SJSA1 (cell line): ENCODE measurements around the gene ZNF831. TPM values are rescaled to one million over a fixed set of nuclear protein-coding genes. Genes with fewer than 3 reads are reported as not detected.

Experiments
- DNase-seq, 2 experiments: peaks; one replicate each; pipeline ENCODE4 v3.0.0-alpha.2; 2015 to 2020; ENCODE audit warnings: low spot score in 2 of 2, low read depth in 1 of 2
- H3K27ac ChIP-seq: fragments of 250-450 bp; sonication (Bioruptor Pico); 2 replicates; pipeline ENCODE4 v1.5.1; 2020; ENCODE audit warnings: mild to moderate bottlenecking, moderate library complexity
- H3K27me3 ChIP-seq: fragments of 250-450 bp; sonication (Bioruptor Pico); replicated peaks from 2 replicates; pipeline ENCODE4 v1.5.1; 2020; ENCODE audit warnings: mild to moderate bottlenecking, moderate library complexity
- H3K36me3 ChIP-seq: fragments of 250-450 bp; sonication (Bioruptor Pico); 2 replicates; pipeline ENCODE4 v1.5.1; 2020; ENCODE audit warnings: mild to moderate bottlenecking
- H3K4me1 ChIP-seq: fragments of 250-450 bp; sonication (Bioruptor Pico); replicated peaks from 2 replicates; pipeline ENCODE4 v1.6.1; 2021; ENCODE audit warnings: mild to moderate bottlenecking
- H3K4me3 ChIP-seq: fragments of 250-450 bp; sonication (Bioruptor Pico); 2 replicates; pipeline ENCODE4 v1.5.1; 2020; ENCODE audit warnings: mild to moderate bottlenecking
- H3K9me3 ChIP-seq: fragments of 250-450 bp; sonication (Bioruptor Pico); replicated peaks from 2 replicates; pipeline ENCODE4 v1.5.1; 2020; ENCODE audit warnings: mild to moderate bottlenecking
- total RNA-seq: library from RNA; depleted of rRNA; stranded (reverse); fragments of >200 nt; shearing (Covaris generic); gene quantifications from 2 replicates; pipeline ENCODE4 v1.2.3, GENCODE V29; 2014

The ZNF831 gene
- total RNA-seq, 1 experiment from 2014 or later = not detected

GRCh38 chr20:59171986-59172385 is 8.4 kb downstream of the ZNF831 start:
- Histone ChIP-seq H3K4me1 (no peaks in the 10 kb centered on the region), H3K27me3 (peaks cover under 1% of the 10 kb centered on the region; the same call in 1 of the 2 replicates), H3K36me3 (no peaks in the 10 kb centered on the region), H3K27ac (no peak overlapping the region), H3K9me3 (no peaks in the 10 kb centered on the region), H3K4me3 (no peak overlapping the region)
- no peak for DNase-seq

DNA sequence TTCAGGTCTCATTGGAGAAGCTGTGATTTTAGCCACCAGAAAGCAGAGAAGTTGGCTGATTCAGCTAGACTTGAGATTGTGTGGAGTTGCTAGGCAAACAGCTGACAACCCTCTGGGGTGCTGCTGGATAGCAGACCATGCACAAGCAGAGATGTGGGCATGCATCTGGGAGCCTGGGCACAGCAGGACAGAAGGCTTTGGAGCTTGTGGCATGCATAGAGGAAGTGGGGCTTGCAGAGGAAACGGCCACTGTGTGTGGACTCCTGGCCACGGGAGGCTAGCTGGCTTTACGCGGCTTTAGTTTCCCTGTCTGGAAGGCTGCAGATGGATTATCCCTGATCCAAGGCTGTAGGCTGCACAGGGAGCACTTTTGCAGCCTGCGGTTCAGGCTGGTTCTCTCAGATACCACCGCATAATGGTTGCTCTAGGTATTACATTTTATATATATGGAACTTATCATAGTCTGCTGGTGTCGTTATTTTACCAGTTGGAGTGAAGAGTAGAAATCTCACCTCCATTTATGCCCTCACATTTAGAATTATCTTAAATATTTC is 10.4 kb downstream of the ZNF831 start:
- Histone ChIP-seq H3K4me1 (no peaks in the 10 kb centered on the region), H3K9me3 (no peaks in the 10 kb centered on the region), H3K27me3 (no peaks in the 10 kb centered on the region), H3K36me3 (no peaks in the 10 kb centered on the region), H3K4me3 (no peak overlapping the region), H3K27ac (no peak overlapping the region)
- no peak for DNase-seq

GRCh38 chr20:59175002-59175401 is 11.4 kb downstream of the ZNF831 start:
- no peaks in the 10 kb centered on the region for H3K9me3 ChIP-seq

GRCh38 chr20:59175861-59176260 is 12.2 kb downstream of the ZNF831 start:
- DNase-seq = no peak
- H3K36me3 ChIP-seq = no peaks in the 10 kb centered on the region
- H3K4me1 ChIP-seq = no peaks in the 10 kb centered on the region
- H3K27me3 ChIP-seq = no peaks in the 10 kb centered on the region; the same call in 1 of the 2 replicates
- no peaks in the 10 kb centered on the region for H3K9me3 ChIP-seq
- no peak overlapping the region for H3K4me3 ChIP-seq
- no peak overlapping the region for H3K27ac ChIP-seq

More at GRCh38 chr20:59175002-59175401, 11.4 kb downstream of the ZNF831 start:
- Histone ChIP-seq H3K27me3 (no peaks in the 10 kb centered on the region; the same call in 1 of the 2 replicates), H3K4me1 (no peaks in the 10 kb centered on the region), H3K4me3 (no peak overlapping the region), H3K27ac (no peak overlapping the region), H3K36me3 (no peaks in the 10 kb centered on the region)
- no peak for DNase-seq

DNA sequence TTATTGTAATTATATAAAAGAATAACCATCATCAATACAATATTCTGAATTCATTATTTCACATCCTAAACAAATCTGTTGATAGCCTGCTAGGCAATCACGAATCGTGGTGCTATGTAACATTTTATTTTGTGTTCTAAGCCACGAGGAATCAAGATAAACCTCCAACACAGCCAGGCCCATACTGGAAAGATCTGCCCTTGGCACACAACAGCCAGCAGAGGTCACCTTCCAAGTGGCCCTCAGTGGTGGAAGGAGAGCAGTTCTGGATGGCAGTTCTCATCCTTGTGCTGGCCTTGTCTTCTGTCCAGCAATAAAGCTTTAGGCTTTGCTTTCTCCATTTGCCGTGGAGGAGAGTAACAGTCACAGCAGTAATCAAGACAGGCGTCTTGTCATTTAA is 13.2 kb downstream of the ZNF831 start:
- H3K36me3 ChIP-seq = no peaks in the 10 kb centered on the region
- H3K27ac ChIP-seq = no peak overlapping the region
- no peak for DNase-seq
- no peaks in the 10 kb centered on the region for H3K4me1 ChIP-seq
- no peak overlapping the region for H3K4me3 ChIP-seq
- no peaks in the 10 kb centered on the region; the same call in 1 of the 2 replicates for H3K27me3 ChIP-seq
- no peaks in the 10 kb centered on the region for H3K9me3 ChIP-seq

DNA sequence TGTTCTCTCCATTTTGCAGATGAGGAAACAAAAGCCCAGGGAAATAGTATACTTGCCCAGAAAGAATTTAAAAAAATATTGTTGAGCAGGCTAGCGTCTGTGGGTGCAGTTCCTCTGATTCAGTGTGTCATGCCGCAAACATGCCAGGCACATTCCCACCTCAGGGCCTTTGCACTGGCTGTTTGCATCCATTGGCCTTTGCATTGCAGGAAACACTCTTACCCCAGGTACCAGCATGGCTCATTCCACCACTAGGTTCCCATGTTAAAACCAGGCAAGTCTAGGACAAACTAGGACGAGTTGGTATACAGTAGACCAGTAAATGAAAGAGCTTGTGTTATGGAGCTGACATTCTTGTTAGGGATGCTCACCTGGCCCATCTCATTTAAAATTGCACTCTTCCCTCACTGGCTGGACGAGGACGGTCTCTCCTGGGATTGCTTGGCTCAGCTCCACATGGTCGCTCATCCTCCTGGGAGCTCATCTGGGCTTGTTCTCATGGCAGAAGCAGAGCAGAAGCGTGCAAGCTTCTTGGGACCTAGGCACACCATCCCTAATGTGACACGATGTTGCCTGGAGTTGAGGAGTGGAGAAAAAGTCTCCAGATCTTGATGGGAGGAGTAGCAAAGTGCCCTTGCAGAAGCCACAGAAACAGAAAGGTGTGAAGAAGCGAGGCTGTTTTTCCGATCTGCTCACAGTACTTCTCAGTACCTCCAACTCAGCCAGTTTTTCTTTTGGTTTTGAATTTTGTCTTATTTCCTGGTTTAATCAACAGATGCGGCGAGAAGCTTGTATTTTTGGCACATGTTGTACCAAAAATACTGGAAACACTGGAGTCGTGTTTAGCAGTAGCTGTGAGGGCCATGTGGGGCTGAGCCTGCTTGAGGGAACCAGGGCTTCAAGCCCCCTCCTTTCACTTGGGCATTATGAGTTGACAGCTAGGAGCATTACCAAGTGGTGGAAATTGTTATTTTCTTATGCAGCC is 13.9 kb downstream of the ZNF831 start:
- Histone ChIP-seq H3K27me3 (no peaks in the 10 kb centered on the region; the same call in 1 of the 2 replicates), H3K27ac (no peak overlapping the region), H3K9me3 (no peaks in the 10 kb centered on the region), H3K36me3 (no peaks in the 10 kb centered on the region), H3K4me1 (no peaks in the 10 kb centered on the region), H3K4me3 (no peak overlapping the region)
- no peak for DNase-seq

DNA sequence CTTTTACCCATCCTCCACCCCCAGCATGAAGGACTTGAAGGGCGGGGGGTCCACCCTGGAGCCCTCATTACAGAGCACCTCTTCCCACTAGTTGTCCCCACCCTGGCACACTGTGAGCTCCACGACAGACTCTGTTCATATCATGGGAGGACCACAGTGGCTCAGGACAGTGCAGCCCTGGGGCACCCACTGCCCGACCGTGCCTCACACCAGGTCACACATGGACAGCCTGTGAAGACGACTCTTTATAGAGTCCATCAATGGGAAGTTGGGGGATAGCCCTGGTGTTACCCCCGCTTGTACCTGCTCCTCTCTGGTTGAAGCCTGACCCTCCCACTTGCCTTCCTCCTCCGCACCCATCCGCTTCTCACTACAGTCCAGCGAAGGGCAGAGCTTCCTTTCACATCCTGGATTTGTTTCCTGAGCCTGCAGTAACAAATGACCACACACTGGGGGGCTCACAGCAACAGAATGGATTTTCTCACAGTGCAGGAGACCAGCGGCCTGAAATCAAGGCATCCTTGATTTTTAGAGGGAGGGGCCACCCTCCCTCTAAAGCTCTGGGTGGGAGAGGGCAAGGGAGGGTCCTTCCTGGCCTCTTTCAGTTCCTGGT is 15.5 kb downstream of the ZNF831 start:
- H3K9me3 ChIP-seq = no peaks in the 10 kb centered on the region
- no peaks in the 10 kb centered on the region for H3K36me3 ChIP-seq
- H3K27me3 ChIP-seq = no peaks in the 10 kb centered on the region; the same call in 1 of the 2 replicates
- H3K27ac ChIP-seq = no peak overlapping the region
- no peak overlapping the region for H3K4me3 ChIP-seq
- no peak for DNase-seq
- H3K4me1 ChIP-seq = no peaks in the 10 kb centered on the region

DNA sequence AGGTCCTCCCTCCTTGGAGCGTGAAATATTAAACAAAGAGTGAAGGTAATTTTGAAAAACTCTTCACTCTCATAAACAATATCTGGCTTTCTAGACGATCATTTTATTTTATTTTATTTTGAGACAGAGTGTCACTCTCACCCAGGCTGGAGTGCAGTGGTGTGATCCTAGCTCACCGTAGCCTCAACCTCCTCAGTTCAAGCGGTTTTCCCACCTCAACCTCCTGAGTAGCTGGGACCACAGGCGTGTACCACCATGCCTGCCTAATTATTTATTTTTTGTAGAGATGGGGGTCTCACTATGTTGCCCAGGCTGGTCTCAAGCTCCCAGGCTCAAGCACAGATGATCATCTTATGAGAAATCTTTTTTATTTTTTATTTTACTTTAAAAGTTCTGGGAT is 16.4 kb downstream of the ZNF831 start:
- H3K4me3 ChIP-seq = no peak overlapping the region
- H3K4me1 ChIP-seq = no peaks in the 10 kb centered on the region
- no peaks in the 10 kb centered on the region; the same call in 1 of the 2 replicates for H3K27me3 ChIP-seq
- no peaks in the 10 kb centered on the region for H3K36me3 ChIP-seq
- H3K27ac ChIP-seq = no peak overlapping the region
- H3K9me3 ChIP-seq = no peaks in the 10 kb centered on the region
- DNase-seq = no peak

GRCh38 chr20:59181936-59182335 is 18.3 kb downstream of the ZNF831 start:
- no peaks in the 10 kb centered on the region; the same call in 1 of the 2 replicates for H3K27me3 ChIP-seq
- no peaks in the 10 kb centered on the region for H3K4me1 ChIP-seq
- no peak overlapping the region for H3K27ac ChIP-seq
- no peaks in the 10 kb centered on the region for H3K36me3 ChIP-seq
- H3K4me3 ChIP-seq = no peak overlapping the region
- DNase-seq = no peak
- no peaks in the 10 kb centered on the region for H3K9me3 ChIP-seq

GRCh38 chr20:59182401-59183044 is 18.9 kb downstream of the ZNF831 start:
- no peaks in the 10 kb centered on the region for H3K9me3 ChIP-seq
- no peak for DNase-seq
- H3K36me3 ChIP-seq = no peaks in the 10 kb centered on the region
- no peaks in the 10 kb centered on the region for H3K4me1 ChIP-seq
- H3K27me3 ChIP-seq = no peaks in the 10 kb centered on the region; the same call in 1 of the 2 replicates
- no peak overlapping the region for H3K27ac ChIP-seq
- H3K4me3 ChIP-seq = no peak overlapping the region

DNA sequence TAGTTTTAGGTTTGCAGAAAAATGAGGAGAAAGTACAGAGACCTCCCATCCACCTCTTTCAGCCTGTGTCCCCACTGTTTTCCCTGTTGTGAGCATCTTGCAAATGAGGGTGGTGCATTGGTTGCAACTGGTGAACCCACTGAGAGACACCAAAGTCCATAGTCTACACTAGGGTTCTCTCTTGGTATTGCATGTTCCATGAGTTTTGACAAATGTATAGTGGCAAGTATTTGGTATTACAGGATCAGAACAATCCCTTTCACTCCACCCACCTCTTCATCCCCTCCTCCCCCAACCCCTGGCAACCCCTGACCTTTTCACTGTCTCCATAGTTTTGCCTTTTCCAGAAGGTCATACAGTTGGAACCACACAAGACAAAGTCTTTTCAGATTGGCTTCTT is 20.1 kb downstream of the ZNF831 start:
- H3K27me3 ChIP-seq = no peaks in the 10 kb centered on the region; the same call in 1 of the 2 replicates
- no peaks in the 10 kb centered on the region for H3K4me1 ChIP-seq
- no peaks in the 10 kb centered on the region for H3K36me3 ChIP-seq
- no peak for DNase-seq
- H3K4me3 ChIP-seq = no peak overlapping the region
- no peaks in the 10 kb centered on the region for H3K9me3 ChIP-seq
- H3K27ac ChIP-seq = no peak overlapping the region

GRCh38 chr20:59184880-59185447 is 21.3 kb downstream of the ZNF831 start:
- Histone ChIP-seq H3K4me1 (no peaks in the 10 kb centered on the region), H3K27me3 (no peaks in the 10 kb centered on the region; the same call in 1 of the 2 replicates), H3K27ac (no peak overlapping the region), H3K9me3 (no peaks in the 10 kb centered on the region), H3K4me3 (no peak overlapping the region), H3K36me3 (no peaks in the 10 kb centered on the region)
- DNase-seq = no peak

DNA sequence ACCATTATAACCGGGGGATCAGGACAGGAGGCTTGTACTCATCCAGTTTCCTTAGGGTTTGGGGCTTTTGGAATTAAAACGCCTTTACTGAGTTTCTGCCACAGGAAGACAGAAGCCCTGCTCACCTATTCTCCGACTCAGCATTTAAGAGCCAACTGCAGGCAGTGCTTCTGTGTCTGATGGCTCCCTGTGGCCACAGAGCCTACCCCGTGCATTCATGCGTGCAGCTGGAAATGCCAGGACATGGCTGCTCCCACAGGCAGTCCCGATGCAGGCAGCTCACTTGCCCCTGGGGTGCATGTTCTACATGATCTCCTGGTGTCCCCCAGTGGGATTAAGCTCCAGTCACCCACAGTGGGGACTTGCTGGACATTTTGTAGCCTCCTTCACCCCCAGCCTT is 22.2 kb downstream of the ZNF831 start:
- Histone ChIP-seq H3K27ac (no peak overlapping the region), H3K36me3 (no peaks in the 10 kb centered on the region), H3K9me3 (no peaks in the 10 kb centered on the region), H3K4me1 (no peaks in the 10 kb centered on the region), H3K4me3 (no peak overlapping the region), H3K27me3 (no peaks in the 10 kb centered on the region; the same call in 1 of the 2 replicates)
- DNase-seq = no peak
